ENCODE results near the gene DNASE1L2.
"Not testable (repeated sequence)": the region's sequence is repeated elsewhere in the genome, so short reads cannot be mapped to it uniquely, and the experiment has no call there.

Gene DNASE1L2

GRCh38 chr16:2238838-2239675 lies 2.8 kb downstream of the DNASE1L2 start:
- no peak for DNase-seq (ENCODE audit: low read depth, low spot score)

GRCh38 chr16:2240331-2240730 lies 4.1 kb downstream of the DNASE1L2 start:
- not testable (repeated sequence) for DNase-seq (ENCODE audit: low read depth, low spot score)

GRCh38 chr16:2242598-2242997 lies 6.4 kb downstream of the DNASE1L2 start:
- DNase-seq (ENCODE audit: low read depth, low spot score) = no peak

- no peak for DNase-seq (ENCODE audit: low read depth, low spot score)
These were observed 6.8 kb downstream of the DNASE1L2 start for GRCh38 chr16:2243031-2243528.

GRCh38 chr16:2243781-2244180 lies 7.5 kb downstream of the DNASE1L2 start:
- no peak for DNase-seq (ENCODE audit: low read depth, low spot score)

GRCh38 chr16:2244301-2244700 lies 8.1 kb downstream of the DNASE1L2 start:
- no peak for DNase-seq (ENCODE audit: low read depth, low spot score)

- DNase-seq (ENCODE audit: low read depth, low spot score) = no peak
These were observed 8.9 kb downstream of the DNASE1L2 start for GRCh38 chr16:2244926-2245795.

GRCh38 chr16:2246301-2246885 lies 10.1 kb downstream of the DNASE1L2 start:
- DNase-seq (ENCODE audit: low read depth, low spot score) = no peak

- no peak for DNase-seq (ENCODE audit: low read depth, low spot score)
These were observed 14.5 kb downstream of the DNASE1L2 start for GRCh38 chr16:2250652-2251295.

- DNase-seq (ENCODE audit: low read depth, low spot score) = peak; percentile 79
These were observed 15.3 kb downstream of the DNASE1L2 start, which contains the start of gene ECI1 for GRCh38 chr16:2251296-2252111. TSS of gene ECI1 (minus strand) at chr16:2251587. CDS start at chr16:2251566, 21 bp downstream.

GRCh38 chr16:2252806-2253148 lies 16.5 kb downstream of the DNASE1L2 start:
- no peak for DNase-seq (ENCODE audit: low read depth, low spot score)

- no peak for DNase-seq (ENCODE audit: low read depth, low spot score)
These were observed 17.0 kb downstream of the DNASE1L2 start for GRCh38 chr16:2253293-2253692.

GRCh38 chr16:2256531-2257140 lies 20.4 kb downstream of the DNASE1L2 start:
- no peak for DNase-seq (ENCODE audit: low read depth, low spot score)

GRCh38 chr16:2257726-2258125 lies 21.5 kb downstream of the DNASE1L2 start:
- no peak for DNase-seq (ENCODE audit: low read depth, low spot score)

GRCh38 chr16:2258530-2258929 lies 22.3 kb downstream of the DNASE1L2 start:
- not testable (repeated sequence) for DNase-seq (ENCODE audit: low read depth, low spot score)

GRCh38 chr16:2260250-2260649 lies 24.0 kb downstream of the DNASE1L2 start:
- no peak for DNase-seq (ENCODE audit: low read depth, low spot score)

- DNase-seq (ENCODE audit: low read depth, low spot score) = not testable (repeated sequence)
These were observed 26.8 kb downstream of the DNASE1L2 start for GRCh38 chr16:2263026-2263425.

GRCh38 chr16:2266887-2267286 lies 30.6 kb downstream of the DNASE1L2 start:
- DNase-seq (ENCODE audit: low read depth, low spot score) = not testable (repeated sequence)

GRCh38 chr16:2267505-2267912 lies 31.3 kb downstream of the DNASE1L2 start:
- not testable (repeated sequence) for DNase-seq (ENCODE audit: low read depth, low spot score)
